Measurements from ENCODE around the gene TNFRSF18. TPM values are rescaled to one million over a fixed set of nuclear protein-coding genes. Genes with fewer than 3 reads are reported as not detected.

Gene TNFRSF18
- total and polyA plus RNA-seq, 2 experiments from 2014 or later, result 1.1 to 1.5 TPM

DNA sequence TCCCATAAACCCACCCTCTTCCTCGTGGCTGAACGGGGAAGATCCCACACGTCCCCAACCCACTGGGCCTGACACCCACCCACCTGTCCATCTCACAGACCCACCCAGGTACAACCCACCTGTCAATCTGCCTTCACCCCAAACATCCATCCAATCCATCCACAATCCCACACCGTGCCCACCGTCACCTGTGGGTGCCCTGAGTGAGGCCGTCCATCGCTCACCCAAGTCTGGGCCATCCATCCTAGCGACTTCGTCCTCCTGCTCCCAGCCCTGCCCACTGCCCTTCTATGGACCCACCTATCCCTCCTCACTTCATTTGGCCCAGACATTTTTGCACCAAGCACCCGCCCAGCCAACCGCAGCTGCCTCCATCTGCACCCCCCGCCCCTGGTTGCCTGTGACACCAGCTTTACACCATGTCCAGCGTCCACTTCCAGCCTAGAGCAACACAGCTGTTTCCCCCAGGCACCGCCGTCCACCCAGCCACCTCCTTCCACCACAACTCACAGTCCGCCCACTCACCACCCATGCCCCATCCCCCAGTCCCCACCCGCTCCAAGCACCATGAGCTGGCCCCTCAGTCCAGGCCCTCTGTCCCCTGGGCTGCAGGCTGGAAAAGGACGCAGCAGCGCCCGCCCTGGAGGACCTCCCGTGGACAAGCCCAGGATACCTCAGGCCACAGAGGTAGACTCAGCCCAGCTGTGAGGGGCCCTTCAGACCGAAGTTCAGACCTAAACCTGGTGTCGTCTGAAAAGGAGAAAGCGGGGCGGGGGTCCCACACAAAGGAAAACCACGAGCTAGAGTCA, 25.1 kb downstream of the TNFRSF18 start:
- Histone ChIP-seq H3F3A (replicated peaks; ENCODE audit: low read depth) (no peaks in the 10 kb centered on the region), H3K27ac (ENCODE audit: low read depth) (no peak overlapping the region), H3K36me3 (ENCODE audit: insufficient read depth) (no peaks in the 10 kb centered on the region), H3K9me2 (ENCODE audit: insufficient read depth) (no peaks in the 10 kb centered on the region), H3K4me2 (no peak overlapping the region), H3K4me3 (no peak overlapping the region), H3K79me2 (replicated peaks; ENCODE audit: insufficient read depth) (no peaks in the 10 kb centered on the region), H3K27me3 (ENCODE audit: insufficient read depth) (no peaks in the 10 kb centered on the region), H2AFZ (no peak overlapping the region), H3K4me1 (ENCODE audit: insufficient read depth) (peaks cover 8% of the 10 kb centered on the region; the same call in 1 of the 2 replicates), H4K20me1 (replicated peaks; ENCODE audit: insufficient read depth) (no peaks in the 10 kb centered on the region)
- ATAC-seq, result no peak
- Mint-ChIP-seq H3K4me1 (peaks cover 7% of the 10 kb centered on the region), H3K36me3 (ENCODE audit: low read depth) (no peaks in the 10 kb centered on the region), H3K27ac (no peak overlapping the region), H3K4me3 (no peak overlapping the region), H3K27me3 (ENCODE audit: insufficient read depth, low read depth, poor library complexity) (peaks cover 8% of the 10 kb centered on the region), H3K9me3 (no peaks in the 10 kb centered on the region)
- DNase-seq (ENCODE audit: low spot score), result no peak
- TF ChIP-seq ZNF331 (CRISPR knock-in tag; IDR thresholded peaks at IDR 0.05; ENCODE audit: low read depth) (no peak), NANOG (IDR thresholded peaks at IDR 0.05; ENCODE audit: borderline replicate concordance) (no peak), EZH2 (IDR thresholded peaks at IDR 0.05; ENCODE audit: low read depth, unreplicated experiment) (no peak), EZH2phosphoT487 (IDR thresholded peaks at IDR 0.05; ENCODE audit: unreplicated experiment) (no peak), JUNB (IDR thresholded peaks at IDR 0.05; ENCODE audit: unreplicated experiment) (no peak), STAT1 (IDR thresholded peaks at IDR 0.05; ENCODE audit: unreplicated experiment) (no peak), POLR2AphosphoS5 (IDR thresholded peaks at IDR 0.05; ENCODE audit: low read depth) (no peak), ZNF114 (CRISPR knock-in tag; IDR thresholded peaks at IDR 0.05) (no peak), CREB1 (CRISPR knock-in tag; IDR thresholded peaks at IDR 0.05; ENCODE audit: low read depth) (no peak)
- TF ChIP-seq, protein P1, sequence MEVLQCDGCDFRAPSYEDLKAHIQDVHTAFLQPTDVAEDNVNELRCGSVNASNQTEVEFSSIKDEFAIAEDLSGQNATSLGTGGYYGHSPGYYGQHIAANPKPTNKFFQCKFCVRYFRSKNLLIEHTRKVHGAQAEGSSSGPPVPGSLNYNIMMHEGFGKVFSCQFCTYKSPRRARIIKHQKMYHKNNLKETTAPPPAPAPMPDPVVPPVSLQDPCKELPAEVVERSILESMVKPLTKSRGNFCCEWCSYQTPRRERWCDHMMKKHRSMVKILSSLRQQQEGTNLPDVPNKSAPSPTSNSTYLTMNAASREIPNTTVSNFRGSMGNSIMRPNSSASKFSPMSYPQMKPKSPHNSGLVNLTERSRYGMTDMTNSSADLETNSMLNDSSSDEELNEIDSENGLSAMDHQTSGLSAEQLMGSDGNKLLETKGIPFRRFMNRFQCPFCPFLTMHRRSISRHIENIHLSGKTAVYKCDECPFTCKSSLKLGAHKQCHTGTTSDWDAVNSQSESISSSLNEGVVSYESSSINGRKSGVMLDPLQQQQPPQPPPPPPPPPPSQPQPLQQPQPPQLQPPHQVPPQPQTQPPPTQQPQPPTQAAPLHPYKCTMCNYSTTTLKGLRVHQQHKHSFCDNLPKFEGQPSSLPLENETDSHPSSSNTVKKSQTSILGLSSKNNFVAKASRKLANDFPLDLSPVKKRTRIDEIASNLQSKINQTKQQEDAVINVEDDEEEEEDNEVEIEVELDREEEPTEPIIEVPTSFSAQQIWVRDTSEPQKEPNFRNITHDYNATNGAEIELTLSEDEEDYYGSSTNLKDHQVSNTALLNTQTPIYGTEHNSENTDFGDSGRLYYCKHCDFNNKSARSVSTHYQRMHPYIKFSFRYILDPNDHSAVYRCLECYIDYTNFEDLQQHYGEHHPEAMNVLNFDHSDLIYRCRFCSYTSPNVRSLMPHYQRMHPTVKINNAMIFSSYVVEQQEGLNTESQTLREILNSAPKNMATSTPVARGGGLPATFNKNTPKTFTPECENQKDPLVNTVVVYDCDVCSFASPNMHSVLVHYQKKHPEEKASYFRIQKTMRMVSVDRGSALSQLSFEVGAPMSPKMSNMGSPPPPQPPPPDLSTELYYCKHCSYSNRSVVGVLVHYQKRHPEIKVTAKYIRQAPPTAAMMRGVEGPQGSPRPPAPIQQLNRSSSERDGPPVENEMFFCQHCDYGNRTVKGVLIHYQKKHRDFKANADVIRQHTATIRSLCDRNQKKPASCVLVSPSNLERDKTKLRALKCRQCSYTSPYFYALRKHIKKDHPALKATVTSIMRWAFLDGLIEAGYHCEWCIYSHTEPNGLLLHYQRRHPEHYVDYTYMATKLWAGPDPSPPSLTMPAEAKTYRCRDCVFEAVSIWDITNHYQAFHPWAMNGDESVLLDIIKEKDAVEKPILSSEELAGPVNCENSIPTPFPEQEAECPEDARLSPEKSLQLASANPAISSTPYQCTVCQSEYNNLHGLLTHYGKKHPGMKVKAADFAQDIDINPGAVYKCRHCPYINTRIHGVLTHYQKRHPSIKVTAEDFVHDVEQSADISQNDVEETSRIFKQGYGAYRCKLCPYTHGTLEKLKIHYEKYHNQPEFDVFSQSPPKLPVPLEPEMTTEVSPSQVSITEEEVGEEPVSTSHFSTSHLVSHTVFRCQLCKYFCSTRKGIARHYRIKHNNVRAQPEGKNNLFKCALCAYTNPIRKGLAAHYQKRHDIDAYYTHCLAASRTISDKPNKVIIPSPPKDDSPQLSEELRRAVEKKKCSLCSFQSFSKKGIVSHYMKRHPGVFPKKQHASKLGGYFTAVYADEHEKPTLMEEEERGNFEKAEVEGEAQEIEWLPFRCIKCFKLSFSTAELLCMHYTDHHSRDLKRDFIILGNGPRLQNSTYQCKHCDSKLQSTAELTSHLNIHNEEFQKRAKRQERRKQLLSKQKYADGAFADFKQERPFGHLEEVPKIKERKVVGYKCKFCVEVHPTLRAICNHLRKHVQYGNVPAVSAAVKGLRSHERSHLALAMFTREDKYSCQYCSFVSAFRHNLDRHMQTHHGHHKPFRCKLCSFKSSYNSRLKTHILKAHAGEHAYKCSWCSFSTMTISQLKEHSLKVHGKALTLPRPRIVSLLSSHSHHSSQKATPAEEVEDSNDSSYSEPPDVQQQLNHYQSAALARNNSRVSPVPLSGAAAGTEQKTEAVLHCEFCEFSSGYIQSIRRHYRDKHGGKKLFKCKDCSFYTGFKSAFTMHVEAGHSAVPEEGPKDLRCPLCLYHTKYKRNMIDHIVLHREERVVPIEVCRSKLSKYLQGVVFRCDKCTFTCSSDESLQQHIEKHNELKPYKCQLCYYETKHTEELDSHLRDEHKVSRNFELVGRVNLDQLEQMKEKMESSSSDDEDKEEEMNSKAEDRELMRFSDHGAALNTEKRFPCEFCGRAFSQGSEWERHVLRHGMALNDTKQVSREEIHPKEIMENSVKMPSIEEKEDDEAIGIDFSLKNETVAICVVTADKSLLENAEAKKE (CRISPR knock-in tag; IDR thresholded peaks at IDR 0.05), result no peak
- TF ChIP-seq, protein P2, sequence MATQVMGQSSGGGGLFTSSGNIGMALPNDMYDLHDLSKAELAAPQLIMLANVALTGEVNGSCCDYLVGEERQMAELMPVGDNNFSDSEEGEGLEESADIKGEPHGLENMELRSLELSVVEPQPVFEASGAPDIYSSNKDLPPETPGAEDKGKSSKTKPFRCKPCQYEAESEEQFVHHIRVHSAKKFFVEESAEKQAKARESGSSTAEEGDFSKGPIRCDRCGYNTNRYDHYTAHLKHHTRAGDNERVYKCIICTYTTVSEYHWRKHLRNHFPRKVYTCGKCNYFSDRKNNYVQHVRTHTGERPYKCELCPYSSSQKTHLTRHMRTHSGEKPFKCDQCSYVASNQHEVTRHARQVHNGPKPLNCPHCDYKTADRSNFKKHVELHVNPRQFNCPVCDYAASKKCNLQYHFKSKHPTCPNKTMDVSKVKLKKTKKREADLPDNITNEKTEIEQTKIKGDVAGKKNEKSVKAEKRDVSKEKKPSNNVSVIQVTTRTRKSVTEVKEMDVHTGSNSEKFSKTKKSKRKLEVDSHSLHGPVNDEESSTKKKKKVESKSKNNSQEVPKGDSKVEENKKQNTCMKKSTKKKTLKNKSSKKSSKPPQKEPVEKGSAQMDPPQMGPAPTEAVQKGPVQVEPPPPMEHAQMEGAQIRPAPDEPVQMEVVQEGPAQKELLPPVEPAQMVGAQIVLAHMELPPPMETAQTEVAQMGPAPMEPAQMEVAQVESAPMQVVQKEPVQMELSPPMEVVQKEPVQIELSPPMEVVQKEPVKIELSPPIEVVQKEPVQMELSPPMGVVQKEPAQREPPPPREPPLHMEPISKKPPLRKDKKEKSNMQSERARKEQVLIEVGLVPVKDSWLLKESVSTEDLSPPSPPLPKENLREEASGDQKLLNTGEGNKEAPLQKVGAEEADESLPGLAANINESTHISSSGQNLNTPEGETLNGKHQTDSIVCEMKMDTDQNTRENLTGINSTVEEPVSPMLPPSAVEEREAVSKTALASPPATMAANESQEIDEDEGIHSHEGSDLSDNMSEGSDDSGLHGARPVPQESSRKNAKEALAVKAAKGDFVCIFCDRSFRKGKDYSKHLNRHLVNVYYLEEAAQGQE (IDR thresholded peaks at IDR 0.05; ENCODE audit: unreplicated experiment), result no peak
- TF ChIP-seq, protein P3, sequence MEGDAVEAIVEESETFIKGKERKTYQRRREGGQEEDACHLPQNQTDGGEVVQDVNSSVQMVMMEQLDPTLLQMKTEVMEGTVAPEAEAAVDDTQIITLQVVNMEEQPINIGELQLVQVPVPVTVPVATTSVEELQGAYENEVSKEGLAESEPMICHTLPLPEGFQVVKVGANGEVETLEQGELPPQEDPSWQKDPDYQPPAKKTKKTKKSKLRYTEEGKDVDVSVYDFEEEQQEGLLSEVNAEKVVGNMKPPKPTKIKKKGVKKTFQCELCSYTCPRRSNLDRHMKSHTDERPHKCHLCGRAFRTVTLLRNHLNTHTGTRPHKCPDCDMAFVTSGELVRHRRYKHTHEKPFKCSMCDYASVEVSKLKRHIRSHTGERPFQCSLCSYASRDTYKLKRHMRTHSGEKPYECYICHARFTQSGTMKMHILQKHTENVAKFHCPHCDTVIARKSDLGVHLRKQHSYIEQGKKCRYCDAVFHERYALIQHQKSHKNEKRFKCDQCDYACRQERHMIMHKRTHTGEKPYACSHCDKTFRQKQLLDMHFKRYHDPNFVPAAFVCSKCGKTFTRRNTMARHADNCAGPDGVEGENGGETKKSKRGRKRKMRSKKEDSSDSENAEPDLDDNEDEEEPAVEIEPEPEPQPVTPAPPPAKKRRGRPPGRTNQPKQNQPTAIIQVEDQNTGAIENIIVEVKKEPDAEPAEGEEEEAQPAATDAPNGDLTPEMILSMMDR (conservative IDR thresholded peaks at IDR 0.05; ENCODE audit: low read depth in 2 of 2), result no peak
- TF ChIP-seq, protein P4, sequence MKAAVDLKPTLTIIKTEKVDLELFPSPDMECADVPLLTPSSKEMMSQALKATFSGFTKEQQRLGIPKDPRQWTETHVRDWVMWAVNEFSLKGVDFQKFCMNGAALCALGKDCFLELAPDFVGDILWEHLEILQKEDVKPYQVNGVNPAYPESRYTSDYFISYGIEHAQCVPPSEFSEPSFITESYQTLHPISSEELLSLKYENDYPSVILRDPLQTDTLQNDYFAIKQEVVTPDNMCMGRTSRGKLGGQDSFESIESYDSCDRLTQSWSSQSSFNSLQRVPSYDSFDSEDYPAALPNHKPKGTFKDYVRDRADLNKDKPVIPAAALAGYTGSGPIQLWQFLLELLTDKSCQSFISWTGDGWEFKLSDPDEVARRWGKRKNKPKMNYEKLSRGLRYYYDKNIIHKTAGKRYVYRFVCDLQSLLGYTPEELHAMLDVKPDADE (IDR thresholded peaks at IDR 0.05), result no peak
